Measurements from ENCODE around the gene CCDC82. TPM values are rescaled to one million over a fixed set of nuclear protein-coding genes. Genes with fewer than 3 reads are reported as not detected.

The CCDC82 gene
- total RNA-seq, 1 experiment from 2014 or later, result 25.3 TPM

DNA sequence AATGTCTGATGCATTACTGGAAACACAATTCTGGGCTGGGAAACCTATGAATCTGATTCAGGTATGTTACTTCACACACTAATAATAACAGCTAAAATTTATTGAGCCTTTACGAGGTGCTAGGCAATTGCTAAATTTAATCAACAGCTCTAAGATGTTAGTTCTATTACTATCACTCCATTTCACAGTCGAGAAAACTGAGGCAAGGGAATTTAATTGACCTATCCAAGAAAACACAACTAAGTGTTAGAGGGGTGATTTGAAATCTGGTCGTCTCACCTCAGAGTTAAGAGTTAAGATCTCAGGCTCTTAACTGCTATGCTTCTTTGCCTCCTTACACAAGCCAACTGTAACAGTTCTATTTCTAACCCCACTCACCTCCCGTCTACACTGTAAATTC is 55.5 kb downstream of the CCDC82 start:
- ChIA-PET CTCF (interaction anchor here (0.6 kb wide), 1 partner anchor 10 kb away, joined by 7 read pairs; no protein-coding TSS in a partner anchor), POLR2A (no interaction called here)
- Histone ChIP-seq H3K9me3 (ENCODE audit: control insufficient read depth, insufficient read depth, low read depth, low read length) (no peaks in the 10 kb centered on the region), H3K4me3 (ENCODE audit: low read depth in 2 of 2, low read length in 2 of 2) (no peak overlapping the region), H3K4me1 (ENCODE audit: control insufficient read depth, insufficient read depth, low read length) (peaks cover 20% of the 10 kb centered on the region), H3K27ac (ENCODE audit: low read length) (no peak overlapping the region), H3K36me3 (ENCODE audit: control insufficient read depth, insufficient read depth, low read length) (no peaks in the 10 kb centered on the region), H3K27me3 (ENCODE audit: control insufficient read depth, insufficient read depth, low read length) (no peaks in the 10 kb centered on the region)
- in situ Hi-C loops (cut with HindIII; ENCODE audit: low pct_unique_long_range_greater_than_20kb, low sequenced_read_pairs), result loop anchor here (10.0 kb wide), 1 partner anchor 269 kb away; no protein-coding TSS in a partner anchor
- no peak for TF ChIP-seq TCF7L2 (IDR thresholded peaks at IDR 0.05; ENCODE audit: low read depth, low read length)
- no peak for TF ChIP-seq SIN3A (IDR thresholded peaks at IDR 0.05; ENCODE audit: borderline replicate concordance, insufficient read depth, low read depth, low read length)
- TF ChIP-seq, protein P1, sequence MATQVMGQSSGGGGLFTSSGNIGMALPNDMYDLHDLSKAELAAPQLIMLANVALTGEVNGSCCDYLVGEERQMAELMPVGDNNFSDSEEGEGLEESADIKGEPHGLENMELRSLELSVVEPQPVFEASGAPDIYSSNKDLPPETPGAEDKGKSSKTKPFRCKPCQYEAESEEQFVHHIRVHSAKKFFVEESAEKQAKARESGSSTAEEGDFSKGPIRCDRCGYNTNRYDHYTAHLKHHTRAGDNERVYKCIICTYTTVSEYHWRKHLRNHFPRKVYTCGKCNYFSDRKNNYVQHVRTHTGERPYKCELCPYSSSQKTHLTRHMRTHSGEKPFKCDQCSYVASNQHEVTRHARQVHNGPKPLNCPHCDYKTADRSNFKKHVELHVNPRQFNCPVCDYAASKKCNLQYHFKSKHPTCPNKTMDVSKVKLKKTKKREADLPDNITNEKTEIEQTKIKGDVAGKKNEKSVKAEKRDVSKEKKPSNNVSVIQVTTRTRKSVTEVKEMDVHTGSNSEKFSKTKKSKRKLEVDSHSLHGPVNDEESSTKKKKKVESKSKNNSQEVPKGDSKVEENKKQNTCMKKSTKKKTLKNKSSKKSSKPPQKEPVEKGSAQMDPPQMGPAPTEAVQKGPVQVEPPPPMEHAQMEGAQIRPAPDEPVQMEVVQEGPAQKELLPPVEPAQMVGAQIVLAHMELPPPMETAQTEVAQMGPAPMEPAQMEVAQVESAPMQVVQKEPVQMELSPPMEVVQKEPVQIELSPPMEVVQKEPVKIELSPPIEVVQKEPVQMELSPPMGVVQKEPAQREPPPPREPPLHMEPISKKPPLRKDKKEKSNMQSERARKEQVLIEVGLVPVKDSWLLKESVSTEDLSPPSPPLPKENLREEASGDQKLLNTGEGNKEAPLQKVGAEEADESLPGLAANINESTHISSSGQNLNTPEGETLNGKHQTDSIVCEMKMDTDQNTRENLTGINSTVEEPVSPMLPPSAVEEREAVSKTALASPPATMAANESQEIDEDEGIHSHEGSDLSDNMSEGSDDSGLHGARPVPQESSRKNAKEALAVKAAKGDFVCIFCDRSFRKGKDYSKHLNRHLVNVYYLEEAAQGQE (IDR thresholded peaks at IDR 0.05; ENCODE audit: insufficient read depth in 1 of 2, low read depth in 2 of 2, low read length in 1 of 2), result no peak
- TF ChIP-seq POLR2AphosphoS5 (IDR thresholded peaks at IDR 0.05; ENCODE audit: low read depth, low read length), result no peak
- TF ChIP-seq, protein P2, sequence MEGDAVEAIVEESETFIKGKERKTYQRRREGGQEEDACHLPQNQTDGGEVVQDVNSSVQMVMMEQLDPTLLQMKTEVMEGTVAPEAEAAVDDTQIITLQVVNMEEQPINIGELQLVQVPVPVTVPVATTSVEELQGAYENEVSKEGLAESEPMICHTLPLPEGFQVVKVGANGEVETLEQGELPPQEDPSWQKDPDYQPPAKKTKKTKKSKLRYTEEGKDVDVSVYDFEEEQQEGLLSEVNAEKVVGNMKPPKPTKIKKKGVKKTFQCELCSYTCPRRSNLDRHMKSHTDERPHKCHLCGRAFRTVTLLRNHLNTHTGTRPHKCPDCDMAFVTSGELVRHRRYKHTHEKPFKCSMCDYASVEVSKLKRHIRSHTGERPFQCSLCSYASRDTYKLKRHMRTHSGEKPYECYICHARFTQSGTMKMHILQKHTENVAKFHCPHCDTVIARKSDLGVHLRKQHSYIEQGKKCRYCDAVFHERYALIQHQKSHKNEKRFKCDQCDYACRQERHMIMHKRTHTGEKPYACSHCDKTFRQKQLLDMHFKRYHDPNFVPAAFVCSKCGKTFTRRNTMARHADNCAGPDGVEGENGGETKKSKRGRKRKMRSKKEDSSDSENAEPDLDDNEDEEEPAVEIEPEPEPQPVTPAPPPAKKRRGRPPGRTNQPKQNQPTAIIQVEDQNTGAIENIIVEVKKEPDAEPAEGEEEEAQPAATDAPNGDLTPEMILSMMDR (IDR thresholded peaks at IDR 0.05), result no peak
- DNase-seq (ENCODE audit: low read depth, low spot score) (no peak), ATAC-seq (no peak)
- BruUV-seq (replicated peaks), result no TSS peak
- intact Hi-C loops (cut with micrococcal nuclease; ENCODE audit: unreplicated experiment), result no loop called here

DNA sequence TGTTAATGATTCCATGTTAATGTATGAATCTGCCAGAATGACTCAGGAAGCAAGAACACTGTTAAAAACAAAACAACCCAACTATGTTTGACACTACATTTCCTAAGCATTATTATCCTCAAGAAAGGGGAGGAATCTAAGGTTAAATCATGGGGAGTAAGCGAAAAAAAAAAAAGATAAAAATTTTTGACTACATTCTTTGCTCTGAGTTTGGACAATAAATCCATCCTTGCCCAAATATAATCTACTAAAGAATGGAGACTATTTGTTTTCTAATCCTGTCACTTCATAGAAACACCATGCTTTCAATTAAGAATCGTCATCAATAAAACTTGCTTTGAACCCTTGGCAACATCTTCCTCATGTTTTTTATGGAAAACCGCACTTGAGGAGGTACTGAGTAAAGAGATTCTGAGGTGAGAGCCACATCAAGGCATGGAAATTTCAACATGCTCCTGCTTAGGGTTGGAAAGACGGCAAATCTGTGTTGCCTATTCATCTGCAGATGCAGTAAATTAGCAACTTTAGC is 56.5 kb downstream of the CCDC82 start:
- ATAC-seq, result no peak
- CTCF ChIA-PET, result no interaction called here

More for the DNA sequence above, 56.5 kb downstream of the CCDC82 start:
- Histone ChIP-seq H3K4me3 (ENCODE audit: low read depth in 2 of 2, low read length in 2 of 2) (no peak overlapping the region), H3K27me3 (ENCODE audit: control insufficient read depth, insufficient read depth, low read length) (no peaks in the 10 kb centered on the region), H3K9me3 (ENCODE audit: control insufficient read depth, insufficient read depth, low read depth, low read length) (no peaks in the 10 kb centered on the region), H3K4me1 (ENCODE audit: control insufficient read depth, insufficient read depth, low read length) (peaks cover 20% of the 10 kb centered on the region), H3K36me3 (ENCODE audit: control insufficient read depth, insufficient read depth, low read length) (no peaks in the 10 kb centered on the region), H3K27ac (ENCODE audit: low read length) (no peak overlapping the region)
- in situ Hi-C loops (cut with HindIII; ENCODE audit: low pct_unique_long_range_greater_than_20kb, low sequenced_read_pairs) (loop anchor here (10.0 kb wide), 1 partner anchor 268 kb away; no protein-coding TSS in a partner anchor), intact Hi-C loops (cut with micrococcal nuclease; ENCODE audit: unreplicated experiment) (no loop called here)
- POLR2A ChIA-PET, result interaction anchor here (1.1 kb wide), 1 partner anchor 10 kb away, joined by 5 read pairs; the partner anchor contains the start of gene MAML2
- no TSS peak for BruUV-seq (replicated peaks)
- TF ChIP-seq, protein P2 (IDR thresholded peaks at IDR 0.05), result no peak
- TF ChIP-seq, protein P1 (IDR thresholded peaks at IDR 0.05; ENCODE audit: insufficient read depth in 1 of 2, low read depth in 2 of 2, low read length in 1 of 2), result no peak
- TF ChIP-seq SIN3A (IDR thresholded peaks at IDR 0.05; ENCODE audit: borderline replicate concordance, insufficient read depth, low read depth, low read length), result no peak
- TF ChIP-seq POLR2AphosphoS5 (IDR thresholded peaks at IDR 0.05; ENCODE audit: low read depth, low read length), result no peak
- no peak for TF ChIP-seq TCF7L2 (IDR thresholded peaks at IDR 0.05; ENCODE audit: low read depth, low read length)
- no peak for DNase-seq (ENCODE audit: low read depth, low spot score)

All from Panc1 (cell line).